NCI-H1092 treated with DMSO at 0.1 percent for 48 hours (cell line): ENCODE results near the gene ADAP2.
"Not testable (repeated sequence)": the region's sequence is repeated elsewhere in the genome, so short reads cannot be mapped to it uniquely, and the experiment has no call there.

Experiments used
- DNase-seq: peaks from one replicate; lab custom pipeline; 2025; lab: John Stamatoyannopoulos, UW

ADAP2 gene

DNA sequence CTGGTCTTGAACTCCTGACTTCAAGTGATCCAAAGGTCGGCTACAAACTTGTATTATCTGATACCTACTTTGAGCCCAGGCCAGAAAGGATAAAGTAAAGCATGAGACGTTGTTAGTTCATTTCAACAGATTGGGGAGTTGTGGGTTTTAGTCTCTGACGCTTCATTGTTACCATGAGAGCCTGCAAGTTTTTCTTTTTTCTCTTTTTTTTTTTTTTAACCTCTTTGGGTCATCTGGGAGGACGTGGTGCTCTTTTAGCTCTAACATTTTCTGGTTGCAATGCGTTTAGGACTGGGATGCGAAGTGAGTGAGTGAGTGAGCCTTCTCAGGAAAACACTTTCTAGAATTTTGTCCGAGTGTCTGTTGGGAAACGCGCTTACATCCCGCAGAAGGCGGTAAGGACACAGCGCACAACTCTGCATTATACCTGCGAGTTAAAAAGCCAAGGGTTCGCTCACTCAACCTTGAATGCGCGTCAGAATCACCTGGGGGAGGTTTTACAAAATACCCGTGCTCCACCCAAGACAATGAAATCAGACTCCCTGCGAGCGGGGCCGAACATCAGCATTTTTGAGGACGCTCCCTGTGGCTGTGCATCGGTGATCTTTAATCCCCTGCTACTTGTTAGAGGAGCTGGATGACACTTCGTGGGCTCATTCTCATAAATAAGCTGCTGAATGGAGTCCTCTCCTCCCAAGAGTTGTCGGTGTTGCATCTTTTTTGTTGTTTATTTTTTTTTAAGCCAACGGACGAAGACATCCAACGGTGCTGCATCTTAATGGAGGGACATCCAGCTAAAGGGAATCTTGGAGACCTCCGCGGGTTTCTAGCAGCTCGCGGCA, 48.5 kb downstream of the ADAP2 start:
- no peak for DNase-seq

- peak; percentile 35 for DNase-seq
Measured at GRCh38 chr17:30970831-30971567, 49.3 kb downstream of the ADAP2 start, which contains the start of gene RNF135. Gene RNF135 (plus strand): TSS chr17:30971039. CDS start chr17:30971074, 35 bp downstream.

GRCh38 chr17:30975042-30975820, 53.5 kb downstream of the ADAP2 start:
- no peak for DNase-seq

- not testable (repeated sequence) for DNase-seq
Measured at GRCh38 chr17:30979919-30980318, 58.2 kb downstream of the ADAP2 start.

- DNase-seq = no peak
Measured at GRCh38 chr17:30981531-30982519, 60.1 kb downstream of the ADAP2 start.

DNA sequence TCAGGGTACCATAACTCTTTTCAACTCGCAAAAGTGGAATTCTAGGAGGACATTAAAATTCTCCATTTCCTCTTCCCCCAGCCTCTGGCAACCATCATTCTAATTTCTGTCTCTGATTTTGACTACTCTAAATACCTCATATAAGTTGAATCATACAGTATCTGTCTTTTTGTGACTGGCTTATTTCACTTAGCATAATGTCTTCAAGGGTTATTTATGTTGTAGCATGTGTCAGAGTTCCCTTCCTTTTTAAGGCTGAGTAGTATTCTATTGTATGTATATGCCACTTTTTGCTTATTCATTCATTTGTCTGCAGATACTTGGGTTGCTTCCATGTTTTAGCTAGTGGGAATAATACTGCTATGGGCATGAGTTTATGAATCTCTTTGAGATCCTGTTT, 61.1 kb downstream of the ADAP2 start:
- DNase-seq = no peak

DNA sequence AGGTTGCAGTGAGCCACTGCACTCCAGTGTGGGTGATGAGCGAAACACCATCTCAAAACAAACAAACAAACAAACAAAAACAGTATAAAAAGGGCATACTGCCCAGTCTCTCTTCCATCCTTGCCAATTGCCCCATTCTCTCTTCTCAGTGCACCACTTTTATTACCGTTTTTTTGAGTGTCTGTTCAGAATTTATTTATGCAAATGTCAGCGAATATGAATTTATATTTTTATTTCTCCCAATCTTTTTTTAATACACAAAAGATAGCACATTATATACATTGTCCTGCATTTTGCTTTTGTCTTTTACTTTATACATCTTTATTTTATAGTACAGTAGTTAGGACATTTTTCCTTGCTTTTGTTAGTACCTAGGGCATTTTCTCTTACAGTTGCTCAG, 68.7 kb downstream of the ADAP2 start:
- no peak for DNase-seq

DNA sequence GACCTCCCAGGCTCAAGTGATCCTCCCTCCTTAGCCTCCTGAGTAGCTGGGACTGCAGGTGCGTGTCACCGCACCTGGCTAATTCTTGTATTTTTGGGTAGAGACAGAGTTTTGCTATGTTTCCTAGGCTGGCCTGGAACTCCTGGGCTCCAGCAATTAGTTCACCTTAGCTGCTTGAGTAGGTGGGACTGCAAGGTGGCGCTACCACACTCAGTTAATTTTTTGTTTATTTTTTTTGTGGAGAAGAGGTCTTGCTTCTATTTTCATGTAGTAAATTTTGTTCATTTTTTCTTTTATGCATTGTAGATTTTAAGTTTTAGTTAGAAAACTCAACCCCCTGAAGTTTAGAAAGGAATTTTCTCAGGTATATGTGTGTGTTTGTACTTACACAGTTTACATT, 70.8 kb downstream of the ADAP2 start:
- no peak for DNase-seq

DNA sequence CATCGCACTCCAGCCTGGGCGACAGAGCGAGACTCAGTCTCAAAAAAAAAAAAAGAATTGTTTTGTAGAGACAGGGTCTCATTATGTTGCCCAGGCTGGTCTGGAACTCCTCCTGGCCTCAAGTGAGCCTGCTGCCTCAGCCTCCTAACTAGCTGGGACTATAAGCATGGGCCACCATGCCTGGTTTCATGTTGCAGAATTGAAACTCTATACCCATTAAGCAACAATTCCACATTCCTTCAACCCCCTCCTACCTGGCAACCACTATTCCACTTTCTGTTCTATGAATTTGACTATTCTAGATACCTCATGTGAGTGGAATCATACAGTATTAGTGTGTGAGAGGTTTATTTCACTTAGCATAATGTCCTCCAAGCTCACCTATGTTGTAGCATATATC, 73.6 kb downstream of the ADAP2 start:
- DNase-seq = no peak

GRCh38 chr17:30996486-30996885, 74.7 kb downstream of the ADAP2 start:
- no peak for DNase-seq

DNA sequence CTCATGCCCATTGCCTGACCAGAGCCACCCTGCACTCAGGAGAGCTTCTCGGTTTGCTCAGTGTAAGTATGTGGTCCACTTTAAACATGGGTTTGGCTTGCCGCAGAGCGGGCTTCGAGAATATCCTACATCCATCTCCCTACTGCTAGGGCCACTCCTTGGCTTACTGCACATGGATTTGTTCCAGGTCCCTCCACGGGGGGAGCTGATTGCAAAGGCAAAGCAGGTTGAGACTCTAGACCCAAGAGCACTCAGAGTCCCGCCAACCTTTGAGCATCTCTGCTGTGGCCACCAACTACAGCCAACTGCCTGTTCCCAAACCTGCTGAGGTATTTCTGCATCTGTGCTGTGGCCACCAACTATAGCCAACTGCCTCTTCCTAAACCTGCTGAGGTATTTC, 75.5 kb downstream of the ADAP2 start:
- DNase-seq = no peak

- DNase-seq = no peak
Measured at GRCh38 chr17:30997842-30998241, 76.1 kb downstream of the ADAP2 start.

GRCh38 chr17:31002047-31002446, 80.3 kb downstream of the ADAP2 start:
- DNase-seq = no peak

- DNase-seq = no peak
Measured at GRCh38 chr17:31003225-31003866, 81.6 kb downstream of the ADAP2 start.

- DNase-seq = no peak
Measured at GRCh38 chr17:31004160-31004559, 82.4 kb downstream of the ADAP2 start.

- DNase-seq = no peak
Measured at GRCh38 chr17:31007695-31008373, 86.1 kb downstream of the ADAP2 start.

GRCh38 chr17:31008374-31009041, 86.8 kb downstream of the ADAP2 start:
- DNase-seq = peak; percentile 41
